Hepatocyte (in vitro differentiated cells): Measurements from ENCODE around the gene BLOC1S3.

Experiments used
- EZH2 ChIP-seq: fragments of 200-600 bp; sonication (generic); IDR thresholded peaks from 2 replicates; pipeline ENCODE4 v1.6.1; 2016; ENCODE audit warnings: antibody characterized with exemption, mild to moderate bottlenecking, borderline replicate concordance
- EZH2phosphoT487 ChIP-seq: fragments of 200-600 bp; sonication (generic); IDR thresholded peaks from one replicate; pipeline ENCODE4 v1.6.1; 2018; ENCODE audit warnings: antibody characterized with exemption, mild to moderate bottlenecking, low read depth, moderate library complexity; ENCODE audit not compliant: unreplicated experiment, severe bottlenecking
- TF ChIP-seq, protein P1 (sequence below): fragments of 200-600 bp; sonication (generic); IDR thresholded peaks from 2 replicates; pipeline ENCODE4 v1.5.1; 2016; ENCODE audit warnings: antibody characterized with exemption, mild to moderate bottlenecking; ENCODE audit not compliant: poor library complexity

DNA sequence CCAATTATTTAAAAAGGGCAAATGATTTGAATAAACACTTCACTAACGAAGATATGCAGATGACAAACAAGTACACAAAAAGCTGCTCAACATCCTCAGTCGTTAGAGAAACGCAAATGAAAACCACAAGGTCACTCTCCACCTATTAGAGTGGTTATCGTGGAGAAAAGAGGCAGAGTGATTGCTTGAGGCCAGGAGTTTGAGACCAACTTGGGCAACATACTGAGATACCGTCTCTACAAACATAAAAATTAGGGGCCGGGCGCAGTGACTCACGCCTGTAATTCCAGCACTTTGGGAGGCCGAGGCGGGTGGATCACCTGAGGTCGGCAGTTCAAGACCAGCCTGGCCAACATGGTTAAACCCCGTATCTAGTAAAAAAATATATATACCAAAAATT, 27.2 kb downstream of the BLOC1S3 start:
- TF ChIP-seq, protein P1, sequence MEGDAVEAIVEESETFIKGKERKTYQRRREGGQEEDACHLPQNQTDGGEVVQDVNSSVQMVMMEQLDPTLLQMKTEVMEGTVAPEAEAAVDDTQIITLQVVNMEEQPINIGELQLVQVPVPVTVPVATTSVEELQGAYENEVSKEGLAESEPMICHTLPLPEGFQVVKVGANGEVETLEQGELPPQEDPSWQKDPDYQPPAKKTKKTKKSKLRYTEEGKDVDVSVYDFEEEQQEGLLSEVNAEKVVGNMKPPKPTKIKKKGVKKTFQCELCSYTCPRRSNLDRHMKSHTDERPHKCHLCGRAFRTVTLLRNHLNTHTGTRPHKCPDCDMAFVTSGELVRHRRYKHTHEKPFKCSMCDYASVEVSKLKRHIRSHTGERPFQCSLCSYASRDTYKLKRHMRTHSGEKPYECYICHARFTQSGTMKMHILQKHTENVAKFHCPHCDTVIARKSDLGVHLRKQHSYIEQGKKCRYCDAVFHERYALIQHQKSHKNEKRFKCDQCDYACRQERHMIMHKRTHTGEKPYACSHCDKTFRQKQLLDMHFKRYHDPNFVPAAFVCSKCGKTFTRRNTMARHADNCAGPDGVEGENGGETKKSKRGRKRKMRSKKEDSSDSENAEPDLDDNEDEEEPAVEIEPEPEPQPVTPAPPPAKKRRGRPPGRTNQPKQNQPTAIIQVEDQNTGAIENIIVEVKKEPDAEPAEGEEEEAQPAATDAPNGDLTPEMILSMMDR, result no peak
- TF ChIP-seq EZH2phosphoT487 (no peak), EZH2 (no peak)
